ENCODE results near the gene IL18RAP.

The IL18RAP gene

DNA sequence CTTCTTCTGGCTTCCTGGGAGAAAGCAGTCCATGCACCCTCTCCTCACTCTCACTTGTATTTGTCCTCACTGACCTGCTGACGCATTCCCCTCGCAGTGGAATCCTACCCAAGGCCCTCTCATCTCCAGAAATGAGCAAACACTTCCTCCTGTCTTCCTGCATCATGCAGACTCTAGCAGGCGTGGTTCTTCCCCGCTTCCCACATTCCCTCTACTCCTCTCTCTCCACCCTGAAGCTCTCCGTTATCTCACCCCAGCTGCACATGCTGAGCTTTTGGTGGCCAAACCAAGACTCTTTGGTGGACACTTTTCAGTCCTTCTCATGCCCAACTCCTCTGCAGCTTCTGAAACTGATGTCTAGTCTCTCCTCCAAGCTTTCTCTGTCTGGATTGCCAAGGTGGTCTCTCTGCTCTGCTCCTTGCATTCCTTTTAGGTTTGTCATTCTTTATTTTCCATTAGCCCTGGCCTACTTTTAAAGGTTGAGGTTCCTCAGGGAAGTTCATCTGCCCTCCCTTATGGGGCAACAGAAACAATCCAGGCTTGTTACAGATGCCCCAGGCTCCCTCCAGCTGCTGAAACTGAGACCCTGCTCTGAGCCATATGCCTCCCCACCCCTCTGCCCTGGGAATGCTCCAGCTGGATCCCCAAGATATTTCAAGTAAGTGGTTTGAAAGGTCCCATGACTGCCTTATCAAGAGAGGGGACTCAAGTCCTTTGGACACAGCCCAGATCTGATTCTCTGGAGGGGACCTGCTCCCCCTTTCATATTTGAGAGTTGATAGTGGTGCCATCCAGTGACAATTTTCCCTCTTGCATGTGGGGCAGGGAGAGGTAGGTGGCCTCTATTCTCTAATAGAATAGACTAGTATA is 835 bp upstream of the IL18RAP start:
- peaks cover 0 to 5% of the 10 kb centered on the region in 2 donors for H3K4me1 ChIP-seq (ENCODE audit: control insufficient read depth in 2 of 2, insufficient read depth in 2 of 2, low read length in 2 of 2)
- no peak overlapping the region for H3K9ac ChIP-seq (ENCODE audit: low read depth in 1 of 2, low read length in 2 of 2)
- H3K27ac ChIP-seq (ENCODE audit: low read depth in 2 of 2, low read length in 2 of 2), result no peak overlapping the region

GRCh38 chr2:102423368-102423767 is 408 bp downstream of the IL18RAP start:
- Histone ChIP-seq H3K27ac (ENCODE audit: low read depth in 2 of 2, low read length in 2 of 2) (no peak overlapping the region), H3K4me1 (ENCODE audit: control insufficient read depth in 2 of 2, insufficient read depth in 2 of 2, low read length in 2 of 2) (no peaks in the 10 kb centered on the region), H3K4me3 (ENCODE audit: low read length in 2 of 2) (no peak overlapping the region), H3K9me3 (ENCODE audit: control insufficient read depth in 2 of 2, low read length in 2 of 2) (no peaks in the 10 kb centered on the region), H3K27me3 (ENCODE audit: control insufficient read depth in 2 of 2, insufficient read depth in 2 of 2, low read length in 2 of 2) (peaks cover 0 to 4% of the 10 kb centered on the region in 2 donors), H3K36me3 (ENCODE audit: control insufficient read depth in 2 of 2, insufficient read depth in 2 of 2, low read length in 2 of 2) (no peaks in the 10 kb centered on the region), H3K9ac (ENCODE audit: low read depth in 1 of 2, low read length in 2 of 2) (no peak overlapping the region)

More for the DNA sequence above, 835 bp upstream of the IL18RAP start:
- no peaks in the 10 kb centered on the region for H3K36me3 ChIP-seq (ENCODE audit: control insufficient read depth in 2 of 2, insufficient read depth in 2 of 2, low read length in 2 of 2)
- peaks cover 0 to 4% of the 10 kb centered on the region in 2 donors for H3K27me3 ChIP-seq (ENCODE audit: control insufficient read depth in 2 of 2, insufficient read depth in 2 of 2, low read length in 2 of 2)
- no peaks in the 10 kb centered on the region for H3K9me3 ChIP-seq (ENCODE audit: control insufficient read depth in 2 of 2, low read length in 2 of 2)
- H3K4me3 ChIP-seq (ENCODE audit: low read length in 2 of 2), result no peak overlapping the region

GRCh38 chr2:102424754-102425153 is 1.8 kb downstream of the IL18RAP start:
- Histone ChIP-seq H3K9ac (ENCODE audit: low read depth in 1 of 2, low read length in 2 of 2) (no peak overlapping the region), H3K36me3 (ENCODE audit: control insufficient read depth in 2 of 2, insufficient read depth in 2 of 2, low read length in 2 of 2) (no peaks in the 10 kb centered on the region), H3K4me3 (ENCODE audit: low read length in 2 of 2) (no peak overlapping the region), H3K27me3 (ENCODE audit: control insufficient read depth in 2 of 2, insufficient read depth in 2 of 2, low read length in 2 of 2) (peaks cover 0 to 4% of the 10 kb centered on the region in 2 donors), H3K27ac (ENCODE audit: low read depth in 2 of 2, low read length in 2 of 2) (no peak overlapping the region), H3K4me1 (ENCODE audit: control insufficient read depth in 2 of 2, insufficient read depth in 2 of 2, low read length in 2 of 2) (no peaks in the 10 kb centered on the region), H3K9me3 (ENCODE audit: control insufficient read depth in 2 of 2, low read length in 2 of 2) (no peaks in the 10 kb centered on the region)

GRCh38 chr2:102425441-102426132 is 2.6 kb downstream of the IL18RAP start:
- Histone ChIP-seq H3K27me3 (ENCODE audit: control insufficient read depth in 2 of 2, insufficient read depth in 2 of 2, low read length in 2 of 2) (peaks cover 0 to 4% of the 10 kb centered on the region in 2 donors), H3K27ac (ENCODE audit: low read depth in 2 of 2, low read length in 2 of 2) (no peak overlapping the region), H3K36me3 (ENCODE audit: control insufficient read depth in 2 of 2, insufficient read depth in 2 of 2, low read length in 2 of 2) (no peaks in the 10 kb centered on the region), H3K4me3 (ENCODE audit: low read length in 2 of 2) (no peak overlapping the region), H3K4me1 (ENCODE audit: control insufficient read depth in 2 of 2, insufficient read depth in 2 of 2, low read length in 2 of 2) (no peaks in the 10 kb centered on the region), H3K9me3 (ENCODE audit: control insufficient read depth in 2 of 2, low read length in 2 of 2) (no peaks in the 10 kb centered on the region), H3K9ac (ENCODE audit: low read depth in 1 of 2, low read length in 2 of 2) (no peak overlapping the region)

GRCh38 chr2:102427249-102427648 is 4.3 kb downstream of the IL18RAP start:
- H3K36me3 ChIP-seq (ENCODE audit: control insufficient read depth in 2 of 2, insufficient read depth in 2 of 2, low read length in 2 of 2), result no peaks in the 10 kb centered on the region
- no peak overlapping the region for H3K4me3 ChIP-seq (ENCODE audit: low read length in 2 of 2)
- H3K27me3 ChIP-seq (ENCODE audit: control insufficient read depth in 2 of 2, insufficient read depth in 2 of 2, low read length in 2 of 2), result no peaks in the 10 kb centered on the region
- H3K4me1 ChIP-seq (ENCODE audit: control insufficient read depth in 2 of 2, insufficient read depth in 2 of 2, low read length in 2 of 2), result no peaks in the 10 kb centered on the region
- no peaks in the 10 kb centered on the region for H3K9me3 ChIP-seq (ENCODE audit: control insufficient read depth in 2 of 2, low read length in 2 of 2)
- no peak overlapping the region for H3K9ac ChIP-seq (ENCODE audit: low read depth in 1 of 2, low read length in 2 of 2)
- no peak overlapping the region for H3K27ac ChIP-seq (ENCODE audit: low read depth in 2 of 2, low read length in 2 of 2)

DNA sequence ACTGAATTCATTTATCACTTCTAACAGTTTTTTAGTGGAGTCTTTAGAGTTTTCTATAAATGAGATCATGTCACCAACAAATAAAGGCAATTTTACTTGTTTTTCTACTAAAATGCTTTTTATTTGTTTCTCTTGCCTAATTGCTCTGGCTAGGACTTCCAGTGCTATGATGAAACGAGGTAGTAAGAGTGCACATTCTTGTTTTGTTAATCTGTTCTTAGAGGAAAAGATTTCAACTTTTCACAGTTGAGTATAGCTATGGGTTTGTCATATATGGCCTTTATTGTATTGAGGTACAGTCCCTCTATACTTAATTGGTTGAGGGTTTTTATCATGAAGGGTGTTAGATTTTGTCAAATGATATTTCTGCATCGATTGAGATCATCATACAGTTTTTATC is 5.6 kb downstream of the IL18RAP start:
- Histone ChIP-seq H3K36me3 (ENCODE audit: control insufficient read depth in 2 of 2, insufficient read depth in 2 of 2, low read length in 2 of 2) (no peaks in the 10 kb centered on the region), H3K9ac (ENCODE audit: low read depth in 1 of 2, low read length in 2 of 2) (peak overlapping the region in 1 of 2 donors; percentile 26), H3K27me3 (ENCODE audit: control insufficient read depth in 2 of 2, insufficient read depth in 2 of 2, low read length in 2 of 2) (no peaks in the 10 kb centered on the region), H3K9me3 (ENCODE audit: control insufficient read depth in 2 of 2, low read length in 2 of 2) (no peaks in the 10 kb centered on the region), H3K4me3 (ENCODE audit: low read length in 2 of 2) (no peak overlapping the region), H3K4me1 (ENCODE audit: control insufficient read depth in 2 of 2, insufficient read depth in 2 of 2, low read length in 2 of 2) (no peaks in the 10 kb centered on the region), H3K27ac (ENCODE audit: low read depth in 2 of 2, low read length in 2 of 2) (no peak overlapping the region)

- Histone ChIP-seq H3K9me3 (ENCODE audit: control insufficient read depth in 2 of 2, low read length in 2 of 2) (no peaks in the 10 kb centered on the region), H3K9ac (ENCODE audit: low read depth in 1 of 2, low read length in 2 of 2) (no peak overlapping the region), H3K4me1 (ENCODE audit: control insufficient read depth in 2 of 2, insufficient read depth in 2 of 2, low read length in 2 of 2) (no peaks in the 10 kb centered on the region), H3K27me3 (ENCODE audit: control insufficient read depth in 2 of 2, insufficient read depth in 2 of 2, low read length in 2 of 2) (no peaks in the 10 kb centered on the region), H3K36me3 (ENCODE audit: control insufficient read depth in 2 of 2, insufficient read depth in 2 of 2, low read length in 2 of 2) (no peaks in the 10 kb centered on the region), H3K27ac (ENCODE audit: low read depth in 2 of 2, low read length in 2 of 2) (no peak overlapping the region), H3K4me3 (ENCODE audit: low read length in 2 of 2) (no peak overlapping the region)
Measured at GRCh38 chr2:102432386-102432785, 9.4 kb downstream of the IL18RAP start.

DNA sequence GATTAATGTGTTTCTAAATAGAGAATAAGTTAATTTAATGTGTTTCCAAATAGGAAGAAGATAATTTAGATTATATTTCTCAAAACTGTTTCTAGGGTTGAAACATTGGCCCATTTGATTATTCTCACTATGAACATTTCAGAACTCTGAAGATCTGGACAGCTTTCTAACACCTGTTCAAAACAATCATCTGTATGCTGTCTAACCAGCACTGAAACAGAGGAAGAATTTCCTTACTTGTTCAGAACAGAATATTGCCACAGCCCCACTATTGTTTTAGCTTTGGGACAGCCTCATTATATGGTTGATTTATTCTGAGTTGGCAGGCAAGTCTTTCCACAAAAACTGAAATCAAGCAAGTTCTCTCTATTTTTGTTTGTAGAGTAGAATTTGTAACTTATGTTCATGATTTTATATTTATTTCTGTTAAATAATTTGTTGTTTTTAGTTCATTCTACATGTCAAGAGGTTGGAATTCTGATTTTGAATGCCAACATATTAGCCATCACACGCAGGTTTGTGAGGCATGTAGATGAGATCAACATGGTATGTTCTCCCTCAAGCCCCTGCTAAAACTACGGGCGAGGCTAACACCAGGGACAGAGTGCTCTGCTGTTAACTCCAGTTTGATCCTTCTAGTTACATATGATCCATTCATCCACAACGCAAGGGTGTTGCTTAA is 11.2 kb downstream of the IL18RAP start:
- Histone ChIP-seq H3K4me1 (ENCODE audit: control insufficient read depth in 2 of 2, insufficient read depth in 2 of 2, low read length in 2 of 2) (no peaks in the 10 kb centered on the region), H3K27me3 (ENCODE audit: control insufficient read depth in 2 of 2, insufficient read depth in 2 of 2, low read length in 2 of 2) (no peaks in the 10 kb centered on the region), H3K27ac (ENCODE audit: low read depth in 2 of 2, low read length in 2 of 2) (no peak overlapping the region), H3K9ac (ENCODE audit: low read depth in 1 of 2, low read length in 2 of 2) (no peak overlapping the region), H3K9me3 (ENCODE audit: control insufficient read depth in 2 of 2, low read length in 2 of 2) (no peaks in the 10 kb centered on the region), H3K4me3 (ENCODE audit: low read length in 2 of 2) (no peak overlapping the region), H3K36me3 (ENCODE audit: control insufficient read depth in 2 of 2, insufficient read depth in 2 of 2, low read length in 2 of 2) (no peaks in the 10 kb centered on the region)

- H3K27ac ChIP-seq (ENCODE audit: low read depth in 2 of 2, low read length in 2 of 2), result no peak overlapping the region
- H3K9ac ChIP-seq (ENCODE audit: low read depth in 1 of 2, low read length in 2 of 2), result no peak overlapping the region
- no peaks in the 10 kb centered on the region for H3K4me1 ChIP-seq (ENCODE audit: control insufficient read depth in 2 of 2, insufficient read depth in 2 of 2, low read length in 2 of 2)
- H3K27me3 ChIP-seq (ENCODE audit: control insufficient read depth in 2 of 2, insufficient read depth in 2 of 2, low read length in 2 of 2), result no peaks in the 10 kb centered on the region
- no peak overlapping the region for H3K4me3 ChIP-seq (ENCODE audit: low read length in 2 of 2)
- H3K9me3 ChIP-seq (ENCODE audit: control insufficient read depth in 2 of 2, low read length in 2 of 2), result no peaks in the 10 kb centered on the region
- H3K36me3 ChIP-seq (ENCODE audit: control insufficient read depth in 2 of 2, insufficient read depth in 2 of 2, low read length in 2 of 2), result no peaks in the 10 kb centered on the region
Measured at GRCh38 chr2:102434655-102435381, 11.9 kb downstream of the IL18RAP start.
